Ovary (tissue), 3 donors: Measurements from ENCODE around the gene DAG1.

ENCODE experiments used
- EP300 ChIP-seq: sonication (generic); formaldehyde crosslinking; IDR thresholded peaks from one replicate; pipeline ENCODE4 v1.6.1; 2017; ENCODE audit warnings: antibody characterized with exemption
- POLR2A ChIP-seq: fragments of 450-650 bp; IDR thresholded peaks from one replicate; pipeline ENCODE4 v1.6.1; 2017; ENCODE audit warnings: antibody characterized with exemption, mild to moderate bottlenecking, moderate library complexity
- TF ChIP-seq, protein P1 (sequence below), 3 donors: fragments of 450-650 bp in 2 of 3; fragments of 200-600 bp in 1 of 3; IDR thresholded peaks; one replicate each; pipeline versions ENCODE4 v1.5.1 to v1.8.0; 2016 to 2022; ENCODE audit warnings: antibody characterized with exemption in 3 of 3, mild to moderate bottlenecking in 1 of 3
- donor health status: DM: no; HTN: no; CAD: no.

DNA sequence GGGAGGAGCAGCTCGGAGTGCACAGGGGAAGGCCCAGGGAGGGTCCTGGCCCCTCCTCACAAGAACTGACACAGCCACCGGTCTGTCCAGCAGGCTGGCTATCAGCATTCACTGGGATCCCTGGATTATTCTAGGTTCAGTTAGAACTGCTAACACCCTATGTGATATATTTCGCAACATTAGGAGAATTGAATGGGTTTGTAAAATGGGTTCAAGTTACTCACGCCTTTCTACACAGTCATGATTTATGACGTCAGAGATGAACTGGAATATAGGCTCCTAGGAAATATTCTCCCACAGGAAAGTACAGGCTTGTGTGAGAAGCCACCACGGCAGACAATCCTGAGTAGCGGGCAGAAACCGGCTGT is 83.2 kb downstream of the DAG1 start:
- TF ChIP-seq, protein P1, sequence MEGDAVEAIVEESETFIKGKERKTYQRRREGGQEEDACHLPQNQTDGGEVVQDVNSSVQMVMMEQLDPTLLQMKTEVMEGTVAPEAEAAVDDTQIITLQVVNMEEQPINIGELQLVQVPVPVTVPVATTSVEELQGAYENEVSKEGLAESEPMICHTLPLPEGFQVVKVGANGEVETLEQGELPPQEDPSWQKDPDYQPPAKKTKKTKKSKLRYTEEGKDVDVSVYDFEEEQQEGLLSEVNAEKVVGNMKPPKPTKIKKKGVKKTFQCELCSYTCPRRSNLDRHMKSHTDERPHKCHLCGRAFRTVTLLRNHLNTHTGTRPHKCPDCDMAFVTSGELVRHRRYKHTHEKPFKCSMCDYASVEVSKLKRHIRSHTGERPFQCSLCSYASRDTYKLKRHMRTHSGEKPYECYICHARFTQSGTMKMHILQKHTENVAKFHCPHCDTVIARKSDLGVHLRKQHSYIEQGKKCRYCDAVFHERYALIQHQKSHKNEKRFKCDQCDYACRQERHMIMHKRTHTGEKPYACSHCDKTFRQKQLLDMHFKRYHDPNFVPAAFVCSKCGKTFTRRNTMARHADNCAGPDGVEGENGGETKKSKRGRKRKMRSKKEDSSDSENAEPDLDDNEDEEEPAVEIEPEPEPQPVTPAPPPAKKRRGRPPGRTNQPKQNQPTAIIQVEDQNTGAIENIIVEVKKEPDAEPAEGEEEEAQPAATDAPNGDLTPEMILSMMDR (IDR thresholded peaks at IDR 0.05): no peak
- no peak for TF ChIP-seq POLR2A
- no peak for TF ChIP-seq EP300
